ENCODE measurements around the gene LIFR.
A peak's percentile ranks its signal among the peaks of the same experiment; 100 is the strongest.

The LIFR gene

GRCh38 chr5:38433160-38433861 is 123.1 kb downstream of the LIFR start:
- TF ChIP-seq GATA1 (IDR thresholded peaks at IDR 0.05; ENCODE audit: low read depth, low read length) (no peak), POLR2A (IDR thresholded peaks at IDR 0.05; ENCODE audit: low read length) (no peak)
- no peak for DNase-seq

DNA sequence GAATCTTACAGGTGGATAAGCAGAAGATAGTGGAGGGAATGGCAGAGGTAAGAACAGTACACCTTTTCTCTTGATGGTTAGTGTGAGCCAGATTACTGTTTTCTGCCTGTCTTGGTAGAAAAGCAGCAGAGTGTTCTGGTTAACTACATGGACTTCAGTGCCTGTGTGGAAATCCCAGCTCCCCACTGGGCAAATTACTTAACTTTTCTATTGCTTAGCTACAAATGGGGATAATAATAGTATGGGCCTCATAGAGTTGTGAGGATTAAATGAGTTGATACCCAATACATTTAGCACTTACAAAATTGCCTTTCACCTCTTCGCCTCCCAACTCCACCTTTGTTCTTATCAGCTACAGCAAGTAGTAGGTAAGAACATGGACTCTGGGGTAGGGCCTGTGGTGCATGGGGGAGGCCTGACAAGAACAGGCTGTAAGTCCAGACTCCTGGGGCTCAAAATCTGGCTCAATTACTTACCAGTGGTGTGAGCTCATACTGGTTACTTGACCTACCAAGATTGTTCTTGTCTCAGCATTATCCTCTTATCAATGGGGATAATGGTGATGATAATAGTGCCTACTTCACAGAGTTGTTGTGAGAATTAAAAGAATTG is 125.1 kb downstream of the LIFR start:
- DNase-seq = no peak
- TF ChIP-seq POLR2A (IDR thresholded peaks at IDR 0.05; ENCODE audit: low read length) (no peak), GATA1 (IDR thresholded peaks at IDR 0.05; ENCODE audit: low read depth, low read length) (no peak)

GRCh38 chr5:38426986-38427950 is 129.2 kb downstream of the LIFR start:
- DNase-seq = peak in 1 of 2 experiments; percentile 5
- no peak for TF ChIP-seq GATA1 (IDR thresholded peaks at IDR 0.05; ENCODE audit: low read depth, low read length)
- TF ChIP-seq POLR2A (IDR thresholded peaks at IDR 0.05; ENCODE audit: low read length) = no peak

DNA sequence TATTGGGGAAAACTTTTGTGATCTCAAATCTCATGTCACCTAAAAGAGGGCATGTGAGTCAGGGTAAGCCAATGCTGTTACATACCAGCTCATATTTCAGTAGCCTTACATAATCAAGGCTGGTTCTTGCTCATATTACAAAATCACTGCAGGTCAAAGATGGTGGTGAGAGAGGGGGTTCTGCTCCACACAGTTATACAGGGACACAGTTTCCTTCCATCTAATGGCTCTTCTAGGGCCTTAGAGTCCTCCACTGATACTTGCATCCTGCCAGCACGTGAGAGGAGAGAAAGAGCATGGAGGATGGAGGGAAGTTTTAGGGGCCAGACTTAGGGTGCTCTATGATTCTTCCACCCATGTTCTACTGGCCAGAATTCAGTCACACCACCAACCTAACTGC is 130.0 kb downstream of the LIFR start:
- no peak for TF ChIP-seq POLR2A (IDR thresholded peaks at IDR 0.05; ENCODE audit: low read length)
- TF ChIP-seq GATA1 (IDR thresholded peaks at IDR 0.05; ENCODE audit: low read depth, low read length) = no peak
- DNase-seq = no peak

Data from erythroblast (primary cell).